GM10266 (cell line): ENCODE data around the gene TNPO1.

ENCODE experiments used
- DNase-seq: peaks from one replicate; pipeline ENCODE4 v3.0.0; 2012; ENCODE audit errors: extremely low spot score
- CTCF ChIP-seq: IDR thresholded peaks from 2 replicates; pipeline ENCODE4 v1.5.1; 2012; ENCODE audit warnings: mild to moderate bottlenecking, low read depth; ENCODE audit not compliant: control insufficient read depth, insufficient read depth; ENCODE audit errors: missing control alignments

TNPO1 gene

GRCh38 chr5:72845889-72846288 is 29.4 kb downstream of the TNPO1 start:
- DNase-seq = no peak
- no peak for TF ChIP-seq CTCF

GRCh38 chr5:72846483-72846882 is 30.0 kb downstream of the TNPO1 start:
- no peak for TF ChIP-seq CTCF
- no peak for DNase-seq

GRCh38 chr5:72847439-72847838 is 31.0 kb downstream of the TNPO1 start:
- no peak for TF ChIP-seq CTCF
- no peak for DNase-seq

- no peak for TF ChIP-seq CTCF
- DNase-seq = peak; percentile 83
Measured at GRCh38 chr5:72847989-72848473, 31.6 kb downstream of the TNPO1 start.

- peak; percentile 68 for DNase-seq
- no peak for TF ChIP-seq CTCF
Measured at GRCh38 chr5:72848474-72849428, 32.3 kb downstream of the TNPO1 start.

- TF ChIP-seq CTCF = no peak
- DNase-seq = no peak
Measured at GRCh38 chr5:72849546-72849945, 33.1 kb downstream of the TNPO1 start.

- no peak for TF ChIP-seq CTCF
Measured at GRCh38 chr5:72850113-72850512, 33.7 kb downstream of the TNPO1 start.

More at GRCh38 chr5:72850113-72850512, 33.7 kb downstream of the TNPO1 start:
- DNase-seq = no peak
